Panc1 (cell line): ENCODE results near the gene SRSF3. TPM values are rescaled to one million over a fixed set of nuclear protein-coding genes. Genes with fewer than 3 reads are reported as not detected.
A peak's percentile ranks its signal among the peaks of the same experiment; 100 is the strongest.

ENCODE experiments used
- ATAC-seq: fragments of 200-7000 bp; cut with Tn5 transposase; 2 replicates; pipeline ENCODE4 v1.9.1; 2020; ENCODE audit warnings: mild to moderate bottlenecking, moderate library complexity
- BruUV-seq: library from RNA; stranded (reverse); fragments of 400-500 nt; replicated peaks from 2 replicates; lab custom pipeline; 2021; lab: Mats Ljungman, UMichigan
- CTCF ChIA-PET: fragments of 300-600 bp; sonication (Branson Sonifier 250); formaldehyde crosslinking; loops from one replicate; lab custom pipeline; 2022; ENCODE audit warnings: antibody characterized with exemption; lab: Charles Lee
- POLR2A ChIA-PET: fragments of 300-600 bp; sonication (Branson Sonifier 250); formaldehyde crosslinking; loops from one replicate; lab custom pipeline; 2022; ENCODE audit warnings: antibody characterized with exemption; lab: Charles Lee
- DNase-seq: peaks from one replicate; pipeline ENCODE4 v3.0.0-alpha.2; 2010; ENCODE audit warnings: low read depth, low spot score
- H3K27ac ChIP-seq: 2 replicates; pipeline ENCODE4 v1.5.1; 2011; ENCODE audit warnings: mild to moderate bottlenecking, low read length, inconsistent platforms
- H3K27me3 ChIP-seq: fragments of 200-500 bp; sonication (Bioruptor generic); 2 replicates; pipeline ENCODE4 v1.6.0; 2014; ENCODE audit warnings: low read length, inconsistent platforms; ENCODE audit not compliant: control insufficient read depth, insufficient read depth
- H3K36me3 ChIP-seq: fragments of 200-500 bp; sonication (Bioruptor generic); 2 replicates; pipeline ENCODE4 v1.5.1; 2014; ENCODE audit warnings: inconsistent platforms, mild to moderate bottlenecking, low read length, moderate library complexity; ENCODE audit not compliant: control insufficient read depth, insufficient read depth
- H3K4me1 ChIP-seq: 2 replicates; pipeline ENCODE4 v1.5.1; 2011; ENCODE audit warnings: inconsistent platforms, mild to moderate bottlenecking, low read length, moderate library complexity; ENCODE audit not compliant: control insufficient read depth, insufficient read depth
- H3K4me3 ChIP-seq, 2 experiments: 2 replicates each; pipeline ENCODE4 v1.5.1; 2011 to 2012; ENCODE audit warnings: low read depth in 2 of 2, low read length in 2 of 2, mild to moderate bottlenecking in 2 of 2, inconsistent platforms in 1 of 2, moderate library complexity in 1 of 2
- H3K9me3 ChIP-seq: fragments of 200-500 bp; sonication (Bioruptor generic); 2 replicates; pipeline ENCODE4 v1.5.1; 2014; ENCODE audit warnings: low read depth, mild to moderate bottlenecking, inconsistent platforms, low read length, moderate library complexity; ENCODE audit not compliant: control insufficient read depth, insufficient read depth
- POLR2AphosphoS5 ChIP-seq: IDR thresholded peaks from 2 replicates; pipeline ENCODE4 v1.6.1; 2012; ENCODE audit warnings: mild to moderate bottlenecking, low read depth, low read length, moderate library complexity
- REST ChIP-seq, 2 experiments: IDR thresholded peaks; 2 replicates each; pipeline ENCODE4 v1.6.1; 2011 to 2012; ENCODE audit warnings: low read depth in 2 of 2, control low read depth in 1 of 2, low read length in 1 of 2, mild to moderate bottlenecking in 1 of 2, moderate library complexity in 1 of 2; ENCODE audit not compliant: insufficient read depth in 1 of 2
- SIN3A ChIP-seq: IDR thresholded peaks from 2 replicates; pipeline ENCODE4 v1.6.1; 2012; ENCODE audit warnings: low read depth, mild to moderate bottlenecking, low read length, moderate library complexity, borderline replicate concordance; ENCODE audit not compliant: insufficient read depth
- TCF7L2 ChIP-seq: IDR thresholded peaks from 2 replicates; pipeline ENCODE4 v1.6.1; 2011; ENCODE audit warnings: mild to moderate bottlenecking, low read depth, low read length, inconsistent platforms
- in situ Hi-C: cut with HindIII; loops from 2 replicates; pipeline ENCODE4 v1.10.0; 2016; ENCODE audit warnings: low sequenced_read_pairs, low pct_unique_long_range_greater_than_20kb
- intact Hi-C: fragments of 100-400 bp; cut with micrococcal nuclease; formaldehyde crosslinking; loops from one replicate; pipeline ENCODE4 v1.10.0; 2022; ENCODE audit not compliant: unreplicated experiment
- total RNA-seq: library from RNA; stranded (reverse); gene quantifications from one replicate; pipeline ENCODE4 v1.2.1, GENCODE V29; 2021; ENCODE audit not compliant: unreplicated experiment
- TF ChIP-seq, protein P1 (sequence below): fragments of 450-650 bp; IDR thresholded peaks from 2 replicates; pipeline ENCODE4 v1.5.1; 2017; ENCODE audit warnings: mild to moderate bottlenecking

Gene SRSF3
- total RNA-seq, 1 experiment from 2014 or later: 356 TPM

- ChIA-PET POLR2A (interaction anchor here (0.6 to 0.7 kb wide), 3 partner anchors 48 to 173 kb away, joined by 4 to 17 read pairs (median 12); no protein-coding TSS in a partner anchor), CTCF (no interaction called here)
- Histone ChIP-seq H3K9me3 (no peaks in the 10 kb centered on the region), H3K27me3 (no peaks in the 10 kb centered on the region), H3K36me3 (peaks cover 58% of the 10 kb centered on the region), H3K27ac (peak overlapping the region; percentile 55), H3K4me3 (peak overlapping the region; percentile 98 to 99), H3K4me1 (peaks cover 40% of the 10 kb centered on the region)
- in situ Hi-C loops: no loop called here
- intact Hi-C loops: no loop called here
- BruUV-seq: no TSS peak
- ATAC-seq (no peak), DNase-seq (no peak)
- TF ChIP-seq REST (IDR thresholded peaks at IDR 0.05; ENCODE audit: insufficient read depth in 1 of 2, low read depth in 2 of 2, low read length in 1 of 2) (no peak), POLR2AphosphoS5 (no peak), TCF7L2 (no peak), SIN3A (no peak)
- TF ChIP-seq, protein P1, sequence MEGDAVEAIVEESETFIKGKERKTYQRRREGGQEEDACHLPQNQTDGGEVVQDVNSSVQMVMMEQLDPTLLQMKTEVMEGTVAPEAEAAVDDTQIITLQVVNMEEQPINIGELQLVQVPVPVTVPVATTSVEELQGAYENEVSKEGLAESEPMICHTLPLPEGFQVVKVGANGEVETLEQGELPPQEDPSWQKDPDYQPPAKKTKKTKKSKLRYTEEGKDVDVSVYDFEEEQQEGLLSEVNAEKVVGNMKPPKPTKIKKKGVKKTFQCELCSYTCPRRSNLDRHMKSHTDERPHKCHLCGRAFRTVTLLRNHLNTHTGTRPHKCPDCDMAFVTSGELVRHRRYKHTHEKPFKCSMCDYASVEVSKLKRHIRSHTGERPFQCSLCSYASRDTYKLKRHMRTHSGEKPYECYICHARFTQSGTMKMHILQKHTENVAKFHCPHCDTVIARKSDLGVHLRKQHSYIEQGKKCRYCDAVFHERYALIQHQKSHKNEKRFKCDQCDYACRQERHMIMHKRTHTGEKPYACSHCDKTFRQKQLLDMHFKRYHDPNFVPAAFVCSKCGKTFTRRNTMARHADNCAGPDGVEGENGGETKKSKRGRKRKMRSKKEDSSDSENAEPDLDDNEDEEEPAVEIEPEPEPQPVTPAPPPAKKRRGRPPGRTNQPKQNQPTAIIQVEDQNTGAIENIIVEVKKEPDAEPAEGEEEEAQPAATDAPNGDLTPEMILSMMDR: no peak
These were observed 2.2 kb downstream of the SRSF3 start for GRCh38 chr6:36596356-36596755.

DNA sequence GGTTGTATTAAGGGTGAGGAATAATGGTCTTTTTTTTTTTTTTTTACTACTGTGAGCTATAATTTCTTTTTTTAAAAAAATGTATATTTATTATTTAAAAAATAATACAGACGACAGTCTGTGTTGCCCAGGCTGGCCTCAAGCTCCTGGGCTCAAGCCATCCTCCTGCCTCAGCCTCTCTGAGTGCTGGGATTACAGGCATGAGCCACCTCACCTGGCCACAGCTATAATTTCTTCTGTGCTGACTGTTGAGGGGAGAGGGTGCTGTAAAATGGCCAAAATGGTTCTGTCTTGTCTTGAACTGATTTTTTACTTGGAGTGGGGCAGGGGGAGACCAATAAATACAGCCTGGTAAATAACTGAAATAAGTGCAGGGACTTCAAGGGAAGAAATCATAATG is 3.6 kb downstream of the SRSF3 start:
- ChIA-PET POLR2A (interaction anchor here (0.6 to 1.4 kb wide), 8 partner anchors 11 to 835 kb away, joined by 3 to 11 read pairs (median 4); partner anchors contain the start of gene CMTR1), CTCF (no interaction called here)
- no peak for ATAC-seq
- peak overlapping the region; percentile 98 to 99 for H3K4me3 ChIP-seq
- no peak for DNase-seq
- H3K27me3 ChIP-seq: no peaks in the 10 kb centered on the region
- peaks cover 72% of the 10 kb centered on the region for H3K36me3 ChIP-seq
- H3K27ac ChIP-seq: peak overlapping the region; percentile 62; the same call in 1 of the 2 replicates
- in situ Hi-C loops: no loop called here
- peaks cover 43% of the 10 kb centered on the region for H3K4me1 ChIP-seq
- no TSS peak for BruUV-seq
- TF ChIP-seq TCF7L2: no peak
- TF ChIP-seq POLR2AphosphoS5: no peak
- no peak for TF ChIP-seq SIN3A
- intact Hi-C loops: no loop called here
- no peaks in the 10 kb centered on the region for H3K9me3 ChIP-seq

- intact Hi-C loops (no loop called here), in situ Hi-C loops (no loop called here)
- H3K9me3 ChIP-seq: no peaks in the 10 kb centered on the region
- H3K4me3 ChIP-seq: peak overlapping the region; percentile 98 to 99
- ATAC-seq (no peak), DNase-seq (no peak)
- CTCF ChIA-PET: no interaction called here
- H3K4me1 ChIP-seq: peaks cover 48% of the 10 kb centered on the region
- TF ChIP-seq, protein P1: no peak
- TF ChIP-seq SIN3A: no peak
- TF ChIP-seq TCF7L2: no peak
- TF ChIP-seq REST (IDR thresholded peaks at IDR 0.05; ENCODE audit: insufficient read depth in 1 of 2, low read depth in 2 of 2, low read length in 1 of 2): no peak
- no peak for TF ChIP-seq POLR2AphosphoS5
- H3K27ac ChIP-seq: no peak overlapping the region
- peaks cover 78% of the 10 kb centered on the region for H3K36me3 ChIP-seq
- no peaks in the 10 kb centered on the region for H3K27me3 ChIP-seq
- POLR2A ChIA-PET: interaction anchor here (0.6 to 1.0 kb wide), 7 partner anchors 11 to 579 kb away, joined by 3 to 6 read pairs (median 3); no protein-coding TSS in a partner anchor
- no TSS peak for BruUV-seq
These were observed 4.2 kb downstream of the SRSF3 start for GRCh38 chr6:36598326-36598725.
